Hepatocyte (in vitro differentiated cells): ENCODE data around the gene UTS2R. TPM values are rescaled to one million over a fixed set of nuclear protein-coding genes. Genes with fewer than 3 reads are reported as not detected.
"Not testable (repeated sequence)": the region's sequence is repeated elsewhere in the genome, so short reads cannot be mapped to it uniquely, and the experiment has no call there.

Experiments used
- DNase-seq: peaks from one replicate; pipeline ENCODE4 v3.0.0-alpha.2; 2016; ENCODE audit warnings: low spot score
- H2AFZ ChIP-seq: fragments of 200-600 bp; sonication (generic); 2 replicates; pipeline ENCODE4 v1.6.0; 2016; ENCODE audit warnings: antibody characterized with exemption, mild to moderate bottlenecking
- H3K27ac ChIP-seq: fragments of 200-600 bp; sonication (generic); 2 replicates; pipeline ENCODE4 v1.5.1; 2016; ENCODE audit warnings: mild to moderate bottlenecking
- H3K27me3 ChIP-seq: fragments of 200-600 bp; sonication (generic); 2 replicates; pipeline ENCODE4 v1.6.1; 2016
- H3K36me3 ChIP-seq: fragments of 200-600 bp; sonication (generic); replicated peaks from 2 replicates; pipeline ENCODE4 v1.5.1; 2016; ENCODE audit warnings: low read depth; ENCODE audit not compliant: insufficient read depth
- H3K4me1 ChIP-seq: fragments of 200-600 bp; sonication (generic); 2 replicates; pipeline ENCODE4 v1.5.1; 2016; ENCODE audit warnings: mild to moderate bottlenecking, moderate library complexity; ENCODE audit not compliant: insufficient read depth
- H3K4me2 ChIP-seq: fragments of 200-600 bp; sonication (generic); 2 replicates; pipeline ENCODE4 v1.6.0; 2016
- H3K4me3 ChIP-seq: fragments of 200-600 bp; sonication (generic); 2 replicates; pipeline ENCODE4 v1.5.1; 2016; ENCODE audit warnings: mild to moderate bottlenecking
- H3K79me2 ChIP-seq: fragments of 200-600 bp; sonication (generic); 2 replicates; pipeline ENCODE4 v1.6.0; 2017; ENCODE audit warnings: mild to moderate bottlenecking
- H3K9me2 ChIP-seq: fragments of 200-600 bp; sonication (generic); replicated peaks from 2 replicates; pipeline ENCODE4 v1.6.0; 2017; ENCODE audit warnings: mild to moderate bottlenecking; ENCODE audit not compliant: insufficient read depth
- H3K9me3 ChIP-seq: fragments of 200-600 bp; sonication (generic); 2 replicates; pipeline ENCODE4 v1.5.1; 2016; ENCODE audit warnings: low read depth, mild to moderate bottlenecking
- H4K20me1 ChIP-seq: fragments of 200-600 bp; sonication (generic); 2 replicates; pipeline ENCODE4 v1.6.0; 2016; ENCODE audit warnings: mild to moderate bottlenecking; ENCODE audit not compliant: insufficient read depth, poor library complexity, severe bottlenecking
- EZH2 ChIP-seq: fragments of 200-600 bp; sonication (generic); IDR thresholded peaks from 2 replicates; pipeline ENCODE4 v1.6.1; 2016; ENCODE audit warnings: antibody characterized with exemption, mild to moderate bottlenecking, borderline replicate concordance
- EZH2phosphoT487 ChIP-seq: fragments of 200-600 bp; sonication (generic); IDR thresholded peaks from one replicate; pipeline ENCODE4 v1.6.1; 2018; ENCODE audit warnings: antibody characterized with exemption, mild to moderate bottlenecking, low read depth, moderate library complexity; ENCODE audit not compliant: unreplicated experiment, severe bottlenecking
- WGBS: methylation state at CpG from one replicate; pipeline ENCODE4 v1.1.6; 2016; ENCODE audit warnings: low lambda C conversion rate; ENCODE audit errors: missing lambda C conversion rate; 5-methylcytosine and 5-hydroxymethylcytosine counted together
- polyA plus RNA-seq: library from polyadenylated mRNA; unstranded; fragments of >200 nt; fragmentation: Nextera tagmentation; extraction: Ambion mirVana; gene quantifications from 2 replicates; pipeline ENCODE4 v1.2.1, GENCODE V29; 2016
- total RNA-seq: library from RNA; depleted of rRNA; stranded (reverse); fragments of >200 nt; gene quantifications from 2 replicates; pipeline ENCODE4 v1.2.3, GENCODE V29; 2014
- TF ChIP-seq, protein P1 (sequence below): fragments of 200-600 bp; sonication (generic); IDR thresholded peaks from 2 replicates; pipeline ENCODE4 v1.5.1; 2016; ENCODE audit warnings: antibody characterized with exemption, mild to moderate bottlenecking; ENCODE audit not compliant: poor library complexity

UTS2R gene
- total and polyA plus RNA-seq, 2 experiments from 2014 or later, result 0.10 TPM; not detected in 1

DNA sequence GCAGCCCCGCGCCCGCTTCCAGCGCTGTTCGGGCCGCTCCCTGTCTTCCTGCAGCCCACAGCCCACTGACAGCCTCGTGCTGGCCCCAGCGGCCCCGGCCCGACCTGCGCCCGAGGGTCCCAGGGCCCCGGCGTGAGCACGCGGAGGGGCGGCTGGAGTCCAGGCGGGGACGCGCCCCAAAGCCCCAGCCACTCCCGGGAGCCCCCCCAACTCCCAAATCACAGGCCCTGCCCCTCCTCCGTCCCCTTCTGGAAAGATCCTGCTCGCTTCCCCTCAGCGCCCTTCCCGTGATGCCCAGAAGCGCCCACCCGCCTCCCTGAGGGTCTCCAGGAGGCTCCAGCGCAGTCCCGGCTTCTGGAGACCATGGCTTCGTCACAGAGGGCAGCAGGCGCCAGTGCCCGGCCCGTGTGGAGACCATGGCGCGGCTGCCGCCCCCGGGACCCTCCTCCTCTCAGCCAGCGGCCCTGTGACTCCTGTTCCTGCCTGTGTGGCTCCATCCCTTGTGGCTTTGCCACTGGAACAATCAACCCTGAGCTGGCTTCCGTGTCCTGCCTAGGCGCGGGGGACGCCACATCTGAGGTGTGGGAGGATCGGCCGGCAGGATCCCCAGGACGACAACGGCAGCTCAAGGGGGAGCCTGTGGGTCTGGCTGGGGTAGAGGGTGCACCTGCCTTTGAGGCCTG, 3.9 kb downstream of the UTS2R start:
- Histone ChIP-seq H3K27ac (no peak overlapping the region), H3K4me1 (peaks cover 9% of the 10 kb centered on the region), H3K4me3 (no peak overlapping the region), H3K79me2 (no peaks in the 10 kb centered on the region), H2AFZ (no peak overlapping the region), H3K9me2 (no peaks in the 10 kb centered on the region), H4K20me1 (no peaks in the 10 kb centered on the region), H3K36me3 (no peaks in the 10 kb centered on the region), H3K9me3 (no peaks in the 10 kb centered on the region), H3K27me3 (peaks cover 30% of the 10 kb centered on the region), H3K4me2 (no peak overlapping the region)
- 97% methylated on average over 31 of the region's 46 CpGs for WGBS
- DNase-seq, result no peak
- no peak for TF ChIP-seq EZH2phosphoT487
- TF ChIP-seq, protein P1, sequence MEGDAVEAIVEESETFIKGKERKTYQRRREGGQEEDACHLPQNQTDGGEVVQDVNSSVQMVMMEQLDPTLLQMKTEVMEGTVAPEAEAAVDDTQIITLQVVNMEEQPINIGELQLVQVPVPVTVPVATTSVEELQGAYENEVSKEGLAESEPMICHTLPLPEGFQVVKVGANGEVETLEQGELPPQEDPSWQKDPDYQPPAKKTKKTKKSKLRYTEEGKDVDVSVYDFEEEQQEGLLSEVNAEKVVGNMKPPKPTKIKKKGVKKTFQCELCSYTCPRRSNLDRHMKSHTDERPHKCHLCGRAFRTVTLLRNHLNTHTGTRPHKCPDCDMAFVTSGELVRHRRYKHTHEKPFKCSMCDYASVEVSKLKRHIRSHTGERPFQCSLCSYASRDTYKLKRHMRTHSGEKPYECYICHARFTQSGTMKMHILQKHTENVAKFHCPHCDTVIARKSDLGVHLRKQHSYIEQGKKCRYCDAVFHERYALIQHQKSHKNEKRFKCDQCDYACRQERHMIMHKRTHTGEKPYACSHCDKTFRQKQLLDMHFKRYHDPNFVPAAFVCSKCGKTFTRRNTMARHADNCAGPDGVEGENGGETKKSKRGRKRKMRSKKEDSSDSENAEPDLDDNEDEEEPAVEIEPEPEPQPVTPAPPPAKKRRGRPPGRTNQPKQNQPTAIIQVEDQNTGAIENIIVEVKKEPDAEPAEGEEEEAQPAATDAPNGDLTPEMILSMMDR, result no peak
- TF ChIP-seq EZH2, result no peak

- Histone ChIP-seq H3K9me2 (no peaks in the 10 kb centered on the region), H3K36me3 (no peaks in the 10 kb centered on the region), H3K9me3 (no peaks in the 10 kb centered on the region), H3K79me2 (no peaks in the 10 kb centered on the region), H2AFZ (no peak overlapping the region), H3K4me1 (peaks cover 3% of the 10 kb centered on the region), H3K4me2 (no peak overlapping the region), H3K27me3 (peaks cover 23% of the 10 kb centered on the region), H4K20me1 (no peaks in the 10 kb centered on the region), H3K4me3 (no peak overlapping the region), H3K27ac (no peak overlapping the region)
- 91% methylated on average over 16 of the region's 16 CpGs for WGBS
- no peak for DNase-seq
- TF ChIP-seq EZH2phosphoT487 (no peak), EZH2 (no peak)
- TF ChIP-seq, protein P1, result no peak
Measured at GRCh38 chr17:82376042-82376730, 4.6 kb downstream of the UTS2R start.

GRCh38 chr17:82377294-82377693, 5.7 kb downstream of the UTS2R start:
- not testable (repeated sequence) for H3K27ac ChIP-seq, H3K9me2 ChIP-seq, H3K4me1 ChIP-seq, H2AFZ ChIP-seq, H3K9me3 ChIP-seq, DNase-seq, H4K20me1 ChIP-seq, H3K4me3 ChIP-seq, H3K36me3 ChIP-seq, H3K4me2 ChIP-seq, H3K79me2 ChIP-seq
- 60% methylated on average over 4 of the region's 5 CpGs for WGBS
- peaks cover 13% of the 10 kb centered on the region for H3K27me3 ChIP-seq

GRCh38 chr17:82377924-82378740, 6.6 kb downstream of the UTS2R start:
- H3K4me2 ChIP-seq, result no peak overlapping the region
- no peaks in the 10 kb centered on the region for H3K9me2 ChIP-seq
- no peaks in the 10 kb centered on the region for H4K20me1 ChIP-seq
- H3K36me3 ChIP-seq, result no peaks in the 10 kb centered on the region
- no peak overlapping the region for H2AFZ ChIP-seq
- TF ChIP-seq EZH2phosphoT487 (no peak), EZH2 (no peak)
- TF ChIP-seq, protein P1, result no peak
- no peaks in the 10 kb centered on the region for H3K4me1 ChIP-seq
- no peak overlapping the region for H3K27ac ChIP-seq
- H3K79me2 ChIP-seq, result no peaks in the 10 kb centered on the region
- WGBS, result 93% methylated on average over 21 of the region's 31 CpGs
- peaks cover 5% of the 10 kb centered on the region for H3K27me3 ChIP-seq
- no peak for DNase-seq
- H3K9me3 ChIP-seq, result no peaks in the 10 kb centered on the region
- no peak overlapping the region for H3K4me3 ChIP-seq
